Coronary artery (tissue), 2 donors: Measurements from ENCODE around the gene DNAJC27.

Experiments
- DNase-seq: peaks from one replicate; pipeline ENCODE4 v3.0.0-alpha.2; 2017; ENCODE audit warnings: low spot score
- H3K27ac ChIP-seq, 2 donors: fragments of 200-600 bp; sonication (generic); one replicate each; pipeline ENCODE4 v1.5.1; 2016 to 2019
- H3K4me3 ChIP-seq: fragments of 200-600 bp; sonication (generic); 2 replicates; pipeline ENCODE4 v1.5.1; 2016; ENCODE audit warnings: mild to moderate bottlenecking, moderate library complexity
- TF ChIP-seq, protein P1 (sequence below): fragments of 200-600 bp; sonication (generic); IDR thresholded peaks from one replicate; pipeline ENCODE4 v1.5.1; 2019; ENCODE audit warnings: antibody characterized with exemption

The DNAJC27 gene

DNA sequence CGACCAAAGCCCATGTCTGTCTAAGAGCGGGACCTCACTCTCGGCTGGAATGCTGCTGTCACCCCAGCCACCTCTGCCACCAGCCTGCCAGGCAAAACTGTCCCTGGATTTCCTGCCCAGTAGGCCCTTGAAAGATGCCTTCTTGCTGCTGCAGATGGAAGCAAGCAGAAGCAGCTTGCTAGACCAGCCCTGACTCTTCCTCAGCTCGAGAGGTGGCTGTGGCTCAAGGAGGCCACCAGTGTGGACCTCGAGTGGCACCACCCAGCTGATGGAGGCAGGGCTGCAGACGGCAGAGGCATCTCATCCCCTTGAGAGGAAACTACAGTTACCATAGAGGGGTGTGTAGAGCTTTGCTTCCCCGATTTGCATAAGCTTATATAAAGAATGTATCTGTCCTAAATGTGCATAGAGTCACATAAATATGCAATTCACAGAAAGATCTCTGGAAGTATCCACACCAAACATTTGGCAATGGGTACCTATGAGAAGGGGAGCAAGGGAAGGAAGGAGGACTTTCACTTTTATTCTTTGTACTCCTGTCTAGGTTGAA, 72.3 kb downstream of the DNAJC27 start:
- DNase-seq, result no peak

DNA sequence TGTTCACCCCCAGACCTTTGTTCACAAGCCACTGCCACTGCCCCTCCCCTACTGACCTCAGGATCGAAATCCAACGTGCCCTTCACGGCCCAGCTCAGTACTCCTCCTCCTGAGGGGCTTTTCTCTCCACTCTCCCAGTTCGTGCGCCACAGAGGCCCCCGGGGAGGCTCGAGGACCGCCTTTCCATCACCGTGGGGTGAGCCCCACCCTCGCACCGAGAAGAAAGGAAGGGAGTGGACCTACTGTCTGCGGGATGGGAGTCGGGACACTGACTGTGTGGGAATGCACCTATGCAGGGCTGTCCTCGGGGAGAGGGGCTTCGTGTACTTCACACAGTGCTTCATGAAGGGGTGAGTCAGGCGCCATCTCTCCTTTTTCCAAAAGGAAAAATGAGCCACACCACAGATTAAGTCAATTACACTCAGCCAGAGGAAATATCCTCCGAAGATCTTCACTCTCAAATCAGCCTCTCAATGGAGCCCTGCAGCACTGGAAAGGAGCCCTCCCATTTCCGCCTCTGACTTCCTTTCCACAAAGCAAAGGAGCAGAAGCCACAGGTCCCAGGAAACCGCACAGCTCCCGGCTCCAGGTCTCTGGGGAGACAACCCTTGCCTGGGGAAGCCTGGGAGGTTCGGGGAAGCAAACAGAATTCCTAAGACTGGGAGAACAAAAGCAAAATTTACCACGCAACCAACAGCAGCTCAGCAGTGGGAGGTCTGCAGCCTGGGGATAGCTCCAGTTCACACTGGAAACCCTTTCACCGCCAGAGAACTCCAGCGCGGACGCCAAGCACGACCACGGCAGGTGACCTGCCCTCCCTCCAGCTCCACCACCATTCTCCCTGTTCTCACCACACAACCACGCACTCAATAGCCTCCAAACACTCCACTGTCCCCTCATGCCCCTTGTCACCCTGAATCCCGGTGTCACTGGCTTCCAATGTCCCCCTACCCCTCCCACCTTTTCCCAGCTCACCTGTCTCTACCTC, 73.3 kb downstream of the DNAJC27 start:
- DNase-seq, result no peak
- H3K4me3 ChIP-seq, result no peak overlapping the region
- TF ChIP-seq, protein P1, sequence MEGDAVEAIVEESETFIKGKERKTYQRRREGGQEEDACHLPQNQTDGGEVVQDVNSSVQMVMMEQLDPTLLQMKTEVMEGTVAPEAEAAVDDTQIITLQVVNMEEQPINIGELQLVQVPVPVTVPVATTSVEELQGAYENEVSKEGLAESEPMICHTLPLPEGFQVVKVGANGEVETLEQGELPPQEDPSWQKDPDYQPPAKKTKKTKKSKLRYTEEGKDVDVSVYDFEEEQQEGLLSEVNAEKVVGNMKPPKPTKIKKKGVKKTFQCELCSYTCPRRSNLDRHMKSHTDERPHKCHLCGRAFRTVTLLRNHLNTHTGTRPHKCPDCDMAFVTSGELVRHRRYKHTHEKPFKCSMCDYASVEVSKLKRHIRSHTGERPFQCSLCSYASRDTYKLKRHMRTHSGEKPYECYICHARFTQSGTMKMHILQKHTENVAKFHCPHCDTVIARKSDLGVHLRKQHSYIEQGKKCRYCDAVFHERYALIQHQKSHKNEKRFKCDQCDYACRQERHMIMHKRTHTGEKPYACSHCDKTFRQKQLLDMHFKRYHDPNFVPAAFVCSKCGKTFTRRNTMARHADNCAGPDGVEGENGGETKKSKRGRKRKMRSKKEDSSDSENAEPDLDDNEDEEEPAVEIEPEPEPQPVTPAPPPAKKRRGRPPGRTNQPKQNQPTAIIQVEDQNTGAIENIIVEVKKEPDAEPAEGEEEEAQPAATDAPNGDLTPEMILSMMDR, result no peak
- H3K27ac ChIP-seq, result no peak overlapping the region

More for the DNA sequence above, 72.3 kb downstream of the DNAJC27 start:
- no peak overlapping the region for H3K27ac ChIP-seq
- H3K4me3 ChIP-seq, result no peak overlapping the region
- TF ChIP-seq, protein P1, result no peak

DNA sequence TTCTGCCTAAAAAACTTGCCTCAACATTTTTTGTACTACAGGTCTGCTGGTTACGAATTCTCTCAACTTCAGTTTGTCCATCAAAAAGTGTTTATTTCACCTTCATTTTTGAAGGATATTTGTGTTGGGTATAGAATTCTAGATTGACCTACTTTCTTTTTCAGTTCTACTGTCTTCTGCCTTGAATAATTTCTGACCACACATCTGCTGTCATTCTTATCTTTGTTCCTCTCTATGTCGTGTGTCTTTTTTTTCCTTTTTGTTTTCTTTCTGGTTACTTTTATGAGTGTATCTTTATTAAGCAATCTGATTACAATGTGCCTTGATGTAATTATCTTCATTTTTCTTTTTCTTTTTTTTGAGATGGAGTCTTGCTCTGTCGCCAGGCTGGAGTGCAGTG, 77.0 kb downstream of the DNAJC27 start:
- no peak overlapping the region for H3K4me3 ChIP-seq
- DNase-seq, result no peak
- no peak overlapping the region for H3K27ac ChIP-seq
- TF ChIP-seq, protein P1, result no peak

DNA sequence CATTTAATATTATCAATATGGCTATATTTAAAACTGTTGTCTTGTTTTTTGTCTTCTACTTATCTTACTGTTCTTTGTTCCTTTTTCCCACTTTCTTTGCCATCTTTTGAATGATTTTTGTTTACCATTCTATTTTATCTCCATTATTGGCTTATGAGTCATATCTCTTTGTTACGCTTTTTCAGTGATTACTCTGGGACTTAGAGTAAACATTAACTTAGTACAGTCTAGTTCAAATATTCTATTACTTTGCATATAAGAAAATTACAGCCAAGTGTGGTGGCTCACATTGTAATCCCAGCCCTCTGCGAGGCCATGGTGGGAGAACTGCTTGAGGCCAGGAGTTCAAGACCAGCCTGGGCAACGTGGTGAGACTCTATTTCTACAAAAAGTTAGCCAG, 77.8 kb downstream of the DNAJC27 start:
- Histone ChIP-seq H3K4me3 (no peak overlapping the region), H3K27ac (no peak overlapping the region)
- no peak for DNase-seq
- TF ChIP-seq, protein P1, result no peak
